ENCODE data around the gene SH3BGRL.
"Not testable (repeated sequence)": the region's sequence is repeated elsewhere in the genome, so short reads cannot be mapped to it uniquely, and the experiment has no call there.

DNA sequence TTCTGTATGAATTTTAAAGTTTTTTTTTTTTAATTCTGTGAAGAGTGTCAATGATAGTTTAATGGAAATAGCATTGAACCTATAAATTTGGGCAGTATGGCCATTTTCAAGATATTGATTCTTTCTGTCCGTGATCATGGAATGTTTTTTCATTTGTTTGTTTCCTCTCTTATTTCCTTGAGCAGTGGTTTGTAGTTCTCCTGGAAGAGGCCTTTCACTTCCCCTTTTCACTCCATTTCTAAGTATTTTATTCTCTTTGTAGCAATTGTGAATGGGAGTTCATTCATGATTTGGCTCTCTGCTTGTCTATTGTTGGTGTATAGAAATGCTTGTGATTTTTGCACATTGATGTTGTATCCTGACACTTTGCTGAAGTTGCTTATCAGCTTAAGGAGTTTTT is 129.8 kb downstream of the SH3BGRL start:
- TF ChIP-seq, protein P1, sequence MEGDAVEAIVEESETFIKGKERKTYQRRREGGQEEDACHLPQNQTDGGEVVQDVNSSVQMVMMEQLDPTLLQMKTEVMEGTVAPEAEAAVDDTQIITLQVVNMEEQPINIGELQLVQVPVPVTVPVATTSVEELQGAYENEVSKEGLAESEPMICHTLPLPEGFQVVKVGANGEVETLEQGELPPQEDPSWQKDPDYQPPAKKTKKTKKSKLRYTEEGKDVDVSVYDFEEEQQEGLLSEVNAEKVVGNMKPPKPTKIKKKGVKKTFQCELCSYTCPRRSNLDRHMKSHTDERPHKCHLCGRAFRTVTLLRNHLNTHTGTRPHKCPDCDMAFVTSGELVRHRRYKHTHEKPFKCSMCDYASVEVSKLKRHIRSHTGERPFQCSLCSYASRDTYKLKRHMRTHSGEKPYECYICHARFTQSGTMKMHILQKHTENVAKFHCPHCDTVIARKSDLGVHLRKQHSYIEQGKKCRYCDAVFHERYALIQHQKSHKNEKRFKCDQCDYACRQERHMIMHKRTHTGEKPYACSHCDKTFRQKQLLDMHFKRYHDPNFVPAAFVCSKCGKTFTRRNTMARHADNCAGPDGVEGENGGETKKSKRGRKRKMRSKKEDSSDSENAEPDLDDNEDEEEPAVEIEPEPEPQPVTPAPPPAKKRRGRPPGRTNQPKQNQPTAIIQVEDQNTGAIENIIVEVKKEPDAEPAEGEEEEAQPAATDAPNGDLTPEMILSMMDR (conservative IDR thresholded peaks at IDR 0.05 in 1 of 2, IDR thresholded peaks at IDR 0.05 in 1 of 2; ENCODE audit: low read depth in 1 of 2, low read length in 2 of 2): not testable (repeated sequence)
- not testable (repeated sequence) for TF ChIP-seq EZH2 (IDR thresholded peaks at IDR 0.05; ENCODE audit: low read length, missing control alignments)

All from fibroblast of lung (primary cell).